GM12878 (cell line): ENCODE data around the gene RCCD1. TPM values are rescaled to one million over a fixed set of nuclear protein-coding genes. Genes with fewer than 3 reads are reported as not detected.
A peak's percentile ranks its signal among the peaks of the same experiment; 100 is the strongest.

ENCODE experiments used
- ATAC-seq: fragments of 200-7000 bp; cut with Tn5 transposase; 3 replicates; pipeline ENCODE4 v1.9.1; 2020; ENCODE audit warnings: mild to moderate bottlenecking, moderate library complexity
- BruUV-seq: library from RNA; stranded (reverse); fragments of 400-500 nt; replicated peaks from 2 replicates; lab custom pipeline; 2021; lab: Mats Ljungman, UMichigan
- CTCF ChIA-PET: fragments of 300-600 bp; sonication (Branson Sonifier 250); formaldehyde crosslinking; extraction: SDS; loops from one replicate; lab custom pipeline; 2021; ENCODE audit warnings: inconsistent platforms; lab: Yijun Ruan, JAX
- POLR2A ChIA-PET: fragments of 350-600 bp; formaldehyde crosslinking; extraction: SDS; loops from one replicate; lab custom pipeline; 2021; ENCODE audit warnings: inconsistent platforms; lab: Charles Lee
- RAD21 ChIA-PET: fragments of 300-600 bp; sonication (Branson Sonifier 250); formaldehyde crosslinking; loops from one replicate; lab custom pipeline; 2023; ENCODE audit warnings: antibody characterized with exemption; ENCODE audit not compliant: unreplicated experiment; lab: Charles Lee
- SMC1A ChIA-PET: fragments of 300-600 bp; sonication (Branson Sonifier 250); formaldehyde crosslinking; loops from one replicate; lab custom pipeline; 2023; ENCODE audit not compliant: unreplicated experiment, uncharacterized antibody; lab: Charles Lee
- DNase-seq: peaks from one replicate; pipeline ENCODE4 v3.0.0-alpha.2; 2011; ENCODE audit warnings: low read depth, low spot score
- FAIRE-seq: peaks from 3 replicates; lab custom pipeline; 2011; peaks lifted over from hg19 to GRCh38; lab: Jason Lieb, UNC
- H2AFZ ChIP-seq: 2 replicates; pipeline ENCODE4 v1.6.0; 2011; ENCODE audit warnings: low read depth, low read length, control low read depth; ENCODE audit not compliant: control insufficient read depth
- H3K27ac ChIP-seq: 2 replicates; pipeline ENCODE4 v1.5.1; 2011; ENCODE audit warnings: control low read depth; ENCODE audit not compliant: control insufficient read depth, insufficient read depth
- H3K27me3 ChIP-seq, 2 experiments: replicated peaks in 1 of 2; 2 replicates each; pipeline versions ENCODE4 v1.6.0 to v1.6.1; 2011; ENCODE audit warnings: low read length in 1 of 2; ENCODE audit not compliant: control insufficient read depth in 2 of 2, insufficient read depth in 2 of 2
- H3K36me3 ChIP-seq, 2 experiments: 2 replicates each; pipeline ENCODE4 v1.5.1; 2011; ENCODE audit warnings: low read length in 1 of 2; ENCODE audit not compliant: control insufficient read depth in 2 of 2, insufficient read depth in 2 of 2
- H3K4me1 ChIP-seq: 2 replicates; pipeline ENCODE4 v1.6.1; 2011; ENCODE audit warnings: mild to moderate bottlenecking, low read length, moderate library complexity, mixed read lengths; ENCODE audit not compliant: control insufficient read depth, insufficient read depth
- H3K4me2 ChIP-seq: 2 replicates; pipeline ENCODE4 v1.6.0; 2011; ENCODE audit warnings: control low read depth; ENCODE audit not compliant: control insufficient read depth, insufficient read depth
- H3K4me3 ChIP-seq: fragments of 200-600 bp; sonication (generic); 2 replicates; pipeline ENCODE4 v1.5.1; 2016
- H3K79me2 ChIP-seq: 2 replicates; pipeline ENCODE4 v1.6.0; 2011; ENCODE audit warnings: low read length; ENCODE audit not compliant: control insufficient read depth, insufficient read depth
- H3K9ac ChIP-seq: 2 replicates; pipeline ENCODE4 v1.8.0; 2011; ENCODE audit warnings: low read length, control low read depth, mixed read lengths; ENCODE audit not compliant: control insufficient read depth, insufficient read depth
- H3K9me3 ChIP-seq: replicated peaks from 3 replicates; pipeline ENCODE4 v1.5.1; 2011; ENCODE audit warnings: mild to moderate bottlenecking, low read length; ENCODE audit not compliant: control insufficient read depth, insufficient read depth
- H4K20me1 ChIP-seq: 2 replicates; pipeline ENCODE4 v1.6.0; 2011; ENCODE audit not compliant: control insufficient read depth, insufficient read depth
- BACH1 ChIP-seq: fragments of 450-650 bp; IDR thresholded peaks from 2 replicates; pipeline ENCODE4 v1.6.1; 2017; ENCODE audit warnings: mild to moderate bottlenecking, borderline replicate concordance
- BCL11A ChIP-seq: IDR thresholded peaks from 2 replicates; pipeline ENCODE4 v1.6.1; 2011; ENCODE audit warnings: low read depth, low read length
- BHLHE40 ChIP-seq, 2 experiments: fragments of 450-650 bp in 1 of 2; IDR thresholded peaks; 2 replicates each; pipeline ENCODE4 v1.6.1; 2011 to 2017; ENCODE audit warnings: low read depth in 2 of 2, borderline replicate concordance in 1 of 2, improper control_type of control experiment in 1 of 2, low read length in 1 of 2, mild to moderate bottlenecking in 1 of 2
- BRCA1 ChIP-seq: IDR thresholded peaks from 2 replicates; pipeline ENCODE4 v1.6.1; 2011; ENCODE audit warnings: low read depth, low read length, improper control_type of control experiment
- CHD2 ChIP-seq: IDR thresholded peaks from 2 replicates; pipeline ENCODE4 v1.6.1; 2011; ENCODE audit warnings: low read depth, low read length, improper control_type of control experiment, borderline replicate concordance
- MXI1 ChIP-seq: fragments of 150-350 bp; IDR thresholded peaks from 2 replicates; pipeline ENCODE4 v1.6.1; 2011; ENCODE audit warnings: low read depth, mild to moderate bottlenecking, inconsistent platforms, low read length, improper control_type of control experiment
- NR2F1 ChIP-seq: fragments of 450-650 bp; conservative IDR thresholded peaks from 2 replicates; pipeline ENCODE4 v1.6.1; 2017; ENCODE audit warnings: mild to moderate bottlenecking
- PML ChIP-seq: IDR thresholded peaks from 2 replicates; pipeline ENCODE4 v1.6.1; 2012; ENCODE audit warnings: low read length, inconsistent platforms
- POLR2A ChIP-seq: IDR thresholded peaks from 2 replicates; pipeline ENCODE4 v1.6.1; 2011; ENCODE audit warnings: low read depth, mild to moderate bottlenecking, low read length
- POLR2AphosphoS5 ChIP-seq: IDR thresholded peaks from 2 replicates; pipeline ENCODE4 v1.6.1; 2011; ENCODE audit warnings: mild to moderate bottlenecking, low read length, inconsistent platforms
- RAD51 ChIP-seq: fragments of 450-650 bp; IDR thresholded peaks from 2 replicates; pipeline ENCODE4 v1.6.1; 2016; ENCODE audit warnings: moderate library complexity, mild to moderate bottlenecking, inconsistent platforms
- RBBP5 ChIP-seq: fragments of 200-600 bp; sonication (generic); conservative IDR thresholded peaks from 2 replicates; pipeline ENCODE4 v1.6.1; 2016
- TARDBP ChIP-seq: IDR thresholded peaks from 2 replicates; pipeline ENCODE4 v1.6.1; 2016; ENCODE audit warnings: borderline replicate concordance
- YY1 ChIP-seq: IDR thresholded peaks from 2 replicates; pipeline ENCODE4 v1.6.1; 2011; ENCODE audit warnings: low read depth, mild to moderate bottlenecking, low read length
- ZNF622 ChIP-seq: fragments of 450-650 bp; IDR thresholded peaks from 2 replicates; pipeline ENCODE4 v1.6.1; 2017; ENCODE audit warnings: mild to moderate bottlenecking, inconsistent platforms
- ZSCAN29 ChIP-seq: fragments of 450-650 bp; IDR thresholded peaks from 2 replicates; pipeline ENCODE4 v1.6.1; 2017; ENCODE audit warnings: mild to moderate bottlenecking, moderate library complexity
- WGBS: methylation state at CpG from one replicate; pipeline ENCODE4 v1.1.6; 2016; ENCODE audit warnings: low lambda C conversion rate; ENCODE audit not compliant: insufficient replicate concordance, insufficient coverage; ENCODE audit errors: missing lambda C conversion rate; 5-methylcytosine and 5-hydroxymethylcytosine counted together
- in situ Hi-C: fragments of 300-500 bp; cut with MboI; formaldehyde crosslinking; loops from 9 replicates; pipeline ENCODE4 v1.14.3; 2018; ENCODE audit warnings: mixed read lengths
- intact Hi-C: fragments of 100-400 bp; cut with micrococcal nuclease; formaldehyde crosslinking; loops from one replicate; pipeline ENCODE4 v1.14.2; 2022; ENCODE audit not compliant: unreplicated experiment
- polyA plus RNA-seq, 11 experiments: library from polyadenylated mRNA; depleted of rRNA in 4 of 11; unstranded in 6 of 11; stranded (reverse) in 5 of 11; fragments of >200 nt; fragmentation: Nextera tagmentation in 4 of 11; fragmentation: Illumina TruSeq in 1 of 11; extraction: Ambion mirVana in 4 of 11; extraction: Trizol in 1 of 11; gene quantifications; 1 replicate in 1 of 11; 2 replicates in 10 of 11; pipeline versions ENCODE4 v1.2.1 to v1.2.3, GENCODE V29; 2011 to 2016; ENCODE audit warnings: inconsistent platforms in 2 of 11, missing spikeins in 2 of 11, low read depth in 1 of 11
- total RNA-seq, 4 experiments: library from RNA; depleted of rRNA in 3 of 4; stranded (reverse); fragments of >200 nt in 3 of 4; fragmentation: Illumina TruSeq in 1 of 4; extraction: Trizol in 1 of 4; gene quantifications; 2 replicates each; pipeline versions ENCODE4 v1.2.1 to v1.2.3, GENCODE V29; 2013 to 2021
- TF ChIP-seq, protein P1 (sequence below): fragments of 450-650 bp; IDR thresholded peaks from 2 replicates; pipeline ENCODE4 v1.6.1; 2017; ENCODE audit warnings: mild to moderate bottlenecking
- TF ChIP-seq, protein P2 (sequence below): IDR thresholded peaks from 2 replicates; pipeline ENCODE4 v1.6.1; 2012; ENCODE audit warnings: low read depth, low read length, improper control_type of control experiment
- TF ChIP-seq, protein P3 (sequence below): IDR thresholded peaks from 2 replicates; pipeline ENCODE4 v1.6.1; 2012; ENCODE audit warnings: low read depth, low read length, improper control_type of control experiment
- TF ChIP-seq, protein P4 (sequence below): fragments of 450-650 bp; IDR thresholded peaks from 2 replicates; pipeline ENCODE4 v1.6.1; 2016; ENCODE audit warnings: mild to moderate bottlenecking

The RCCD1 gene
- total and polyA plus RNA-seq, 10 of the 15 experiments (the other 5 are each of a cell fraction or from before 2014, with no cell fraction given), result 5.2 to 30.4 (median 20.9) TPM

DNA sequence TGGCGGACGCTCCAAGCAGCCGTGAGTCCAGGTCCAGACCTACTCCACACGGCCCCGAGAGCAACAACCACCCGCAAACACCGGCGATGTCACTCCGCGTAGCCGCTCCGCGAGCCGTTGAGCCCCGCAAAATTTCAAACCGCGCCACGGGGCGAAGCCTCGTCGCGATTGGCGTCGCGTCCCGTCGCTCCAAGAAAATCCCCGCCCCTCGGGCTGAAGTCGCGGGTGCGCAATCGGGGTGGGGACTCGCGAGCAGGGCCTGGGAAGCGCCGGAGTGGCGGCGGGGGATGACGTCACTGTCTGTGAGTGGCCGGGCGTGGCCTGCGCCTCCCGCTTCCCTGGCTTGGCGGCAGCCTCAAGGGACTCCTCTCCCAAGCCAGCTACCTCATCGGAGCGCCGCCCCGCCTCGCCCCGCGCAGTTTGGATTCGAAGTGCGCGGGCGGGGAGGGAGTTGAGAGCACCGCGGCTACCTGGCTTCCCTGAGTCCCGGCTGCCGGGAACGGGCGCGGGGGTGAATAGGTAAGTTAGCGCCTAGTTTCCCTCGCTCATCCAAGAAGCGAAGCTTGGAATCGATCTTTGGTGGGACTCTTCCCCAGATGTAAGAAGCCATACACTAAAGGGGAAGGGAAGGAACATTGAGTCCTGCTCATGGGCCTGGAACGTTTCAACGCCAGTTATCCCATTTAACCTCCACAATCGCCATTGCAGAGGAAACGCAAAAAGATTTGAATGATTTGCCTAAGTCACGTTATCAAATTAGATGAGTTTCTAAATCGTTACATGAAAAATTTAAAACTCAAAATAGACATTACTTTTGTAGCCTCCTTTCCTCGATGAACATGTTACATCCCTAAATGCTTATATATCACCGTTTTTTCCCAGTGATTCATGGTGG lies 40.0 kb downstream of the RCCD1 start, which contains the start of gene PRC1:
PRC1 (minus strand) TSS at position 119 of the 895 bp plus-strand sequence; CDS start at position 1, 118 bp downstream.
- Histone ChIP-seq H3K4me2 (peak within 1 kb of the TSS; percentile 85), H3K27me3 (no peaks in the 10 kb centered on the region), H3K4me3 (peak within 1 kb of the TSS; percentile 99), H3K9me3 (no peaks in the 10 kb centered on the region), H3K4me1 (peaks cover 3% of the 10 kb centered on the region; the same call in 1 of the 2 replicates), H3K9ac (peak within 1 kb of the TSS; percentile 99), H3K36me3 (peaks cover 4 to 6% of the 10 kb centered on the region in 2 experiments; a peak in 3 of 4 replicates), H4K20me1 (no peaks in the 10 kb centered on the region), H2AFZ (peak within 1 kb of the TSS; percentile 99), H3K79me2 (peaks cover 56% of the 10 kb centered on the region), H3K27ac (peak within 1 kb of the TSS; percentile 96)
- peak; percentile 94 for ATAC-seq
- in situ Hi-C loops, result loop anchor here (25.0 kb wide), 1 partner anchor 1993 kb away; no protein-coding TSS in a partner anchor
- ChIA-PET RAD21 (interaction anchor here (0.6 to 1.0 kb wide), 2 partner anchors 59 to 70 kb away, joined by 3 read pairs; no protein-coding TSS in a partner anchor), CTCF (interaction anchor here (0.6 to 1.6 kb wide), 3 partner anchors 39 to 55 kb away, joined by 3 to 5 read pairs (median 3); partner anchors contain the start of gene RCCD1), SMC1A (interaction anchor here (2.0 kb wide), 1 partner anchor 12 kb away, joined by 6 read pairs; no protein-coding TSS in a partner anchor), POLR2A (interaction anchor here (0.8 to 1.6 kb wide), 4 partner anchors 11 to 60 kb away, joined by 3 to 5 read pairs (median 4); partner anchors contain the start of genes RCCD1, UNC45A and VPS33B)
- FAIRE-seq, result no peak
- peak; percentile 77 for DNase-seq
- under 1% methylated on average over 67 of the region's 75 CpGs for WGBS
- BruUV-seq, result TSS peak; percentile 84
- intact Hi-C loops, result loop anchor here (1.0 to 5.0 kb wide), 2 partner anchors 28 to 37 kb away; partner anchors contain the start of gene VPS33B
- TF ChIP-seq BHLHE40 (IDR thresholded peaks at IDR 0.05; ENCODE audit: borderline replicate concordance in 1 of 2, low read depth in 2 of 2, low read length in 1 of 2), result peak; percentile 55 to 75; a peak in 2 of 4 replicates
- peak; percentile 58 for TF ChIP-seq BRCA1
- TF ChIP-seq CHD2, result peak; percentile 94
- TF ChIP-seq, protein P1, sequence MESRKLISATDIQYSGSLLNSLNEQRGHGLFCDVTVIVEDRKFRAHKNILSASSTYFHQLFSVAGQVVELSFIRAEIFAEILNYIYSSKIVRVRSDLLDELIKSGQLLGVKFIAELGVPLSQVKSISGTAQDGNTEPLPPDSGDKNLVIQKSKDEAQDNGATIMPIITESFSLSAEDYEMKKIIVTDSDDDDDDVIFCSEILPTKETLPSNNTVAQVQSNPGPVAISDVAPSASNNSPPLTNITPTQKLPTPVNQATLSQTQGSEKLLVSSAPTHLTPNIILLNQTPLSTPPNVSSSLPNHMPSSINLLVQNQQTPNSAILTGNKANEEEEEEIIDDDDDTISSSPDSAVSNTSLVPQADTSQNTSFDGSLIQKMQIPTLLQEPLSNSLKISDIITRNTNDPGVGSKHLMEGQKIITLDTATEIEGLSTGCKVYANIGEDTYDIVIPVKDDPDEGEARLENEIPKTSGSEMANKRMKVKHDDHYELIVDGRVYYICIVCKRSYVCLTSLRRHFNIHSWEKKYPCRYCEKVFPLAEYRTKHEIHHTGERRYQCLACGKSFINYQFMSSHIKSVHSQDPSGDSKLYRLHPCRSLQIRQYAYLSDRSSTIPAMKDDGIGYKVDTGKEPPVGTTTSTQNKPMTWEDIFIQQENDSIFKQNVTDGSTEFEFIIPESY, result no peak
- TF ChIP-seq, protein P2, sequence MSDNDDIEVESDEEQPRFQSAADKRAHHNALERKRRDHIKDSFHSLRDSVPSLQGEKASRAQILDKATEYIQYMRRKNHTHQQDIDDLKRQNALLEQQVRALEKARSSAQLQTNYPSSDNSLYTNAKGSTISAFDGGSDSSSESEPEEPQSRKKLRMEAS, result no peak
- no peak for TF ChIP-seq ZSCAN29
- TF ChIP-seq TARDBP, result 0 out of 2 replicates have a peak, but pooled peaks have one; percentile 33
- peak; percentile 34; the same call in 1 of the 2 replicates for TF ChIP-seq BCL11A
- no peak for TF ChIP-seq RAD51
- TF ChIP-seq NR2F1, result 0 out of 2 replicates have a peak, but pooled peaks have one; percentile 21
- TF ChIP-seq BACH1, result peak; percentile 75
- 0 out of 2 replicates have a peak, but pooled peaks have one; percentile 63 for TF ChIP-seq POLR2AphosphoS5
- TF ChIP-seq MXI1, result peak; percentile 64
- TF ChIP-seq POLR2A, result peak; percentile 95
- no peak for TF ChIP-seq RBBP5
- TF ChIP-seq YY1, result 0 out of 2 replicates have a peak, but pooled peaks have one; percentile 7
- 0 out of 2 replicates have a peak, but pooled peaks have one; percentile 50 for TF ChIP-seq PML
- TF ChIP-seq ZNF622, result no peak
- TF ChIP-seq, protein P3, sequence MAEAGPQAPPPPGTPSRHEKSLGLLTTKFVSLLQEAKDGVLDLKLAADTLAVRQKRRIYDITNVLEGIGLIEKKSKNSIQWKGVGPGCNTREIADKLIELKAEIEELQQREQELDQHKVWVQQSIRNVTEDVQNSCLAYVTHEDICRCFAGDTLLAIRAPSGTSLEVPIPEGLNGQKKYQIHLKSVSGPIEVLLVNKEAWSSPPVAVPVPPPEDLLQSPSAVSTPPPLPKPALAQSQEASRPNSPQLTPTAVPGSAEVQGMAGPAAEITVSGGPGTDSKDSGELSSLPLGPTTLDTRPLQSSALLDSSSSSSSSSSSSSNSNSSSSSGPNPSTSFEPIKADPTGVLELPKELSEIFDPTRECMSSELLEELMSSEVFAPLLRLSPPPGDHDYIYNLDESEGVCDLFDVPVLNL, result peak; percentile 97
- TF ChIP-seq, protein P4, sequence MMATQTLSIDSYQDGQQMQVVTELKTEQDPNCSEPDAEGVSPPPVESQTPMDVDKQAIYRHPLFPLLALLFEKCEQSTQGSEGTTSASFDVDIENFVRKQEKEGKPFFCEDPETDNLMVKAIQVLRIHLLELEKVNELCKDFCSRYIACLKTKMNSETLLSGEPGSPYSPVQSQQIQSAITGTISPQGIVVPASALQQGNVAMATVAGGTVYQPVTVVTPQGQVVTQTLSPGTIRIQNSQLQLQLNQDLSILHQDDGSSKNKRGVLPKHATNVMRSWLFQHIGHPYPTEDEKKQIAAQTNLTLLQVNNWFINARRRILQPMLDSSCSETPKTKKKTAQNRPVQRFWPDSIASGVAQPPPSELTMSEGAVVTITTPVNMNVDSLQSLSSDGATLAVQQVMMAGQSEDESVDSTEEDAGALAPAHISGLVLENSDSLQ, result peak; percentile 99
